DMS53 (cell line): ENCODE measurements around the gene ATP5F1B.
"Not testable (repeated sequence)": the region's sequence is repeated elsewhere in the genome, so short reads cannot be mapped to it uniquely, and the experiment has no call there.

Experiments used
- DNase-seq: peaks from one replicate; lab custom pipeline; 2025; lab: John Stamatoyannopoulos, UW

ATP5F1B gene

DNA sequence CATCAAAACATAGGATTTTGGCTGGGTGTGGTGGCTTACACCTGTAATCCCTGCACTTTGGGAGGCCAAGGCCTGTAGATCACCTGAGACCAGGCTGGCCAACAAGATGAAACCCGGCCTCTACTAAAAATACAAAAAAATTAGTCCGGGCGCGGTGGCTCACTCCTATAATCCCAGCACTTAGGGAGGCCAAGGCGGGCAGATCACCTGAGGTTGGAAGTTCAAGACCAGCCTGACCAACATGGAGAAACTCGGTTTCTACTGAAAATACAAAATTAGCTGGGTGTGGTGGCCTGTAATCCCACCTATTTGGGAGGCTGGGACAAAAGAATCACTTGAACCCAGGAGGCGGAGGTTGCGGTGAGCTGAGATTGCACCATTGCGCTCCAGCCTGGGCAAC, 2.2 kb upstream of the ATP5F1B start:
- not testable (repeated sequence) for DNase-seq

DNA sequence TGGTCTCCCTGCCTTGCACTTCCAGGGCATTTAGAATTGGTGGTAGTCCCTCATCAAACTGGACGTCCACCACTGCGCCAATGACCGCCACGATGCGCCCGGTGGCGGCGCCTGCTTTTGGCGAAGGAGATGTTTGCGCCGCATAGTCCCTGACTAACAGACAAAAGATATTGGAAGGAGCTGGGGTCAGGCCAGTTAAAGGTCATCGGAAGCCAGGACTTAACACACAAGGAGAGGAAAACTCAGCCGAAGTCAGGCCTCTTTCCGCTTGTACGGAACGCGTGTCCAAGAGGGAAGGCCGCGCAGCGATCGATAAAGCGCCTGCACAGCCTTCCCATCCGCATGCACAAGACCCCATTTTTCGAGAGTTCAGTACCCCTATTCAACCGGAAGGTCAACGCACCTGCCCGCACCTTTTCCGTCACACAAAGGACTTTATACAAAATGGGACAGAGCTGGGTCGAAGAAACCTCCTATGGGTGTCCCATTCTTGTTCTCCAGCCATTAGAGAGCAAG, 525 bp downstream of the ATP5F1B start:
- DNase-seq, result peak; percentile 53

DNA sequence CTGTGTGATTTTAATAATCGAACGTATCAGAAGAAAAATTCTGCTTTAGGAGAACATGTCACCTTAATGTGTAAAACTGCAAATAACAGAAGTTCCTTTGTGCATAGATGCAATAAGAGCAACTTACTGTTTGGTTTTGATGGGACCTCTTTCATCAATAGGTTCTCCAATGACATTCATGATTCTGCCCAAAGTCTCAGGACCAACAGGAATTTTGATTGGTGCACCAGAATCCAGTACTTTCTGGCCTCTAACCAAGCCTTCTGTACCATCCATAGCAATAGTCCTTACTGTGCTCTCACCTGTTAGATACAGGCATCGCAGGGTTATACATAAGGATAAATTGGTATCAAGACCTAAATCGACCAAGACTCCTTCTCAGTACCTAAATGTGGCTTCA, 1.1 kb downstream of the ATP5F1B start:
- no peak for DNase-seq

DNA sequence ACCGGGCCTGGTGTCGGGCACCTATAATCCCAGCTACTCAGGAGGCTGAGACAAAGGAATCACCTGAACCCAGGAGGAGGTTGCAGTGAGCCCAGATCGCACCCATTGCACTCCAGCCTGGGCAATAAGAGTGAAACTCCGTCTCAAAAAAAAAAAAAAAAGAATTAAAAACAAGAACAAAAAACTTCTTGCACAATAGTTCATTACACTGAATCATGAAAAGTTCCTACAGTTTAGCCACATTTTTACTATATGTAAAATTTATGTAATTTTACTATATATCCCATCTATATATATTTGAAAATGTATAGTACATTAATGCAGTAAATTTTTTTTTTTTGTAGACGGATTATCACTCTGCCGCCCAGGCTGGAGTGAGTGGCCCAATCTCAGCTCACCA, 4.6 kb downstream of the ATP5F1B start:
- no peak for DNase-seq

DNA sequence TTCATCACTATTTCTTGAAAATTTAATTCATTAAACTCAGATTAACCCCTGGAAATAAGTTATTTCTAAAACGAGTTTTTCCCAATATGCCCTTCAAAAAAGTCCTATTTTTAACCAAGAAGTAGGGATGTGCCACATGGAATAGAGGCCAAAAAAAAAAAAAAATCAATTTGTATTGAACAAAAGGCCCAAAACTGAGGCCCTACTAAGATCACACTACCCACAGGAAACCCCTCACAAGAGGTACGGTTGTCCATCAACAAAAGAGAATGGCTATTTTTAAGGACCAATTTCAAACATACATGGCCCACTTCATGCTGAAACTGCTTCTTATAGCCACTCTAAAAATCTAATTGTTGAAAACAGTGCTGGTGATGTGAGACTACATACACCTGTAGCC, 8.2 kb downstream of the ATP5F1B start:
- DNase-seq, result no peak

DNA sequence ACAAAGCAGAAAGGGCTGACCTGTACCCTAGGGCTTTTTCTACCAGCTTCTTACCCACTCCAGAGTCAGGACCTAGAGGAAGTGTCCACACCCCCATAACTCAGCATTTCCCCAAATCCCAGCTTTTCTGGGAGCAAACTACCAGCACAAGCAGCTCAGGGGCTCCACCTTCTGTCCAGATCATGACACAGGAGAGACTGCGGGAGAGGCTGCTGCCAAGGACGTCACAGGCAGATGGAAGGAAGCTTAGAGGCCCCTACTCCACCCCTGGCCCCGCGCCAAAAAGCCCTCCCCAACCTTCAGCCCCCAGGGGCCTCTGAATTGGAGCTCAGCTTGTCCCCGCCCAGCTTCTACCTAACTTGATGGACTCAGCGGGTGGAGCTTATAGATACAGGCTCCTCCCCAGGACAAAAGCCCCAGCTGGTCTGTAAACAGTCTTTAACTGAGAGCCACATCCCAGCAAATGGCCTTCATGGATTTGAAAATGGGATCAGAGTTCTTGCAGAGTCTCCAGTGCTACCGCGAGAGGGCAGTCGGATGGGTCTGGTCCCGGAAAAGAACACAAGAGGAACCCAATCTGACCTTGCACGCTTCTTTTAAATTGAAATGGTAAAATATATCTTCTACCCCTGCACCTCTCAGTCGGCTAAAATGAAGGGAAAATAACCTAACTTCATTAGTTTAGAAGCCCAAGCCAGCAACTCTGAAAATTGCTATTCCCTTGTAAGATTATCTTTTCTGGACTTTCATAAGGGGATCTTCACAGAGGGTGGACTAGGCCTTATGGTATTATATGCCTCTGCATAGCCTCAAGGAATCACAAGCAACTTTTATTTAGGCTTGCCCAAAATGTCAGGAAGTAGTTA, 8.9 kb downstream of the ATP5F1B start:
- peak; percentile 100 for DNase-seq

DNA sequence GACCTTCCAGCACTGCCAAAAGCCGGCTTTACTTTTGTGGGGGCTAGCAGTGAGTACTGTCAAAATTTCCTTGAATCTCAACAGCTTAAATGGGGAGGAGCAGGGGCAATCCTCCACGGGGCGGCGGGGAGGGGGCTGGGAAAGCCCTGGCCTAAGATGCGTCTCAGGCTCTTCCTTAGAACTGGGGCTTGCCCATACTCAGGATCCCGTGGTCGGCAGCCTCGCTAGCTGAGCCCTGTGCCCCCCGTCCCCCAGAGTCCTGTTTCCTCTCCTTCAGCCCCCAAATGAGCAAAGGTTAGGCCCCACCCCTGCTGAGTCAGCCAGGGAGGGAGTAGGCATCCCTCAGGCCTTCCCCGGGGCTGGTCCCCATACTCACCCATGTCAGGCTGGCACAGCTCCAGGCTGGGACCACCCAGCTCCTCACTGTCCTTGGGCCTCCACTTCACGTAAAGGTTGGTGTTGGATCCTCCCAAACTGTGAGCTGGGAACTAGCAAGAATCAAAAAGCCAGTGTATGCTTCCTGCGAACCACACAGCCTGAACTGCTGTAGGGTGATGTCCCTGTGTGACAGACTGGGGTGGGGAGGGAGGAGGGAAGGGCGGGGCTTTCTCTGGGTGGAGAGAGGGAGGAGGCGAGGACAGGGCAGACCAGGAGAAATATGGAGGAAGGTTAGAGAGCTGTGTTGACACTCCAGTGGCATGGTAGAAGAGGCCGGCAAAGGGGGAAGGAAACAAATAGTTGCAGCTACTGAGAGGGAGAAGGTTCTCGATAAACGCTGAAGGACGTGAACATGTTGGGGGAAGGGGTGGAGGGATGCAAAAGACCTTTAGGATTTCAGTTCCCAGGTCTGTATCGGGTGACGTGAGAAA, 9.7 kb downstream of the ATP5F1B start:
- DNase-seq, result peak; percentile 95

DNA sequence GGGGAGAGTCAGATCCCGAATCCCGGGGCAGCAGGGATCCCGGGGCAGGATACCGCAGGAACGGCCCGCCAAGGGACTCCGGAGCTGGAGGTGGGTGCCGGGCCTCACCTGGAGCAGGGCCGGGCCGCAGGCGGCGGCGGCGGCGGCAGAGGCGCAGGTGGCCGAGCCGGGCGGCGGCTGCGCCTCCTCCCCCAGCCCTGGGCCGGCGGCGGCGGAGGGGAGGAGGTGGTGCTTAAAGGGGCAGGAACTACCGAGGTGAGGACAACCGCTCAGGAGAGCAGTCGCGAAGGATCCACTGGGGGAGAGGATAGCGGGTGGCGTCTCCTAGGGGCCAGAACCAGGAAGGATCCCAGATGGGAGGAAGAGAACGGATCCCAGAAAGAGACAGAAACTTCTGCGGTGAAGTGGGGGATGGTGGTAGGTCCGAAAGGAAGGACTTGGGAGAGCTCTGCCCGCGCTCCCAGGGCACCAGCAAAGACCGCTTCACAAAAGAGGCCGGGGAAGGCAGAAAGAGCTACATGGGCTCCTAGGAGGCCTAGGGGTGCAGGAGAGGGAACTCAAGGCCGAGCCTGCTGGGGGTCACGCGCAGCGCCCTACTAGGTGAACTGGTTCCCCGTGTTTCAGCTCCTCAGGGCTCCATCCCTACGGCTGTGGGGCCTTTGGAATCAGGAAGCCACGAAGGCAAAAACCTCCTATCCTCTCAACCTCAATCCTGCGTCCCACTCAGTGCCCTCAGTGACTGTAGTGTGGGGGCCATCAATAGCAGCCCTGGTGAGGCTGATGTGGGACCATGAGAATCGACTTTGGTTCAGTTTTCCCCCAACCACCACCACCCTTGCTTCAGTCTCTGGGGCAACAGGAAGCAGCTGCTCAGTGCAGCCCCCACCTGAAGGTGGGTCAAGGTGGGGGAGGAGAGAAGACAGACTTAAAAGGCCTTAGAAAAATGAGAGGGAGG, 10.7 kb downstream of the ATP5F1B start:
- peak; percentile 95 for DNase-seq

DNA sequence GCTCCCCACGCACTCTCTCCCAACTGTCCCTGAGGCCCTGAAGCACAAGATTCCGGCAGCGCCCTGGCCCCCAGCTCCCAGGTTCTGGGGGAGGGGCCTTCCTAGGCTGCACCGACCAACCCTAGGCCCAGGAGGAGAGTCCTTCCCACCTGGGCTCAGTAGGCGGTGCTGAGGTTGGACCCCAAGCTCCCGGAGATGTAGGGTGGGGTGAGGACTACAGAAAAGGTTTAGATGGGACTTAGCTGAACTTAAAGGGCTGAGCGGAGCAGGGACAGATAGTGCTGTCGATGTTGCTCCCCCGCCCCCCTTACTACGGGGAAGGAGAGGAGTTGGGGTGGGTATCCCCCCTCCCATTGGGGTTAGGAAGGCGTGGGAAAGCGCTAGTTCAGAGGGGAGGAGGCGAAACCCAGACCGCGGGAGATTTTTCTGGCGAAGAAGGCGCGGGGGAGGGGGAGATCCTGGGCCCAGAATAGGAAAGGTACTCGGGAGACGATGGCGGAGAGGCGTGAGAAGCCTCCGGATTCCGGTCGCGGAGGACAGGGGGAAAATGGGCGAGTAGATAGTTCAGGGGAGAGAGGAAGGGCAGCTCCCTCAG, 11.4 kb downstream of the ATP5F1B start:
- DNase-seq, result peak; percentile 73

DNA sequence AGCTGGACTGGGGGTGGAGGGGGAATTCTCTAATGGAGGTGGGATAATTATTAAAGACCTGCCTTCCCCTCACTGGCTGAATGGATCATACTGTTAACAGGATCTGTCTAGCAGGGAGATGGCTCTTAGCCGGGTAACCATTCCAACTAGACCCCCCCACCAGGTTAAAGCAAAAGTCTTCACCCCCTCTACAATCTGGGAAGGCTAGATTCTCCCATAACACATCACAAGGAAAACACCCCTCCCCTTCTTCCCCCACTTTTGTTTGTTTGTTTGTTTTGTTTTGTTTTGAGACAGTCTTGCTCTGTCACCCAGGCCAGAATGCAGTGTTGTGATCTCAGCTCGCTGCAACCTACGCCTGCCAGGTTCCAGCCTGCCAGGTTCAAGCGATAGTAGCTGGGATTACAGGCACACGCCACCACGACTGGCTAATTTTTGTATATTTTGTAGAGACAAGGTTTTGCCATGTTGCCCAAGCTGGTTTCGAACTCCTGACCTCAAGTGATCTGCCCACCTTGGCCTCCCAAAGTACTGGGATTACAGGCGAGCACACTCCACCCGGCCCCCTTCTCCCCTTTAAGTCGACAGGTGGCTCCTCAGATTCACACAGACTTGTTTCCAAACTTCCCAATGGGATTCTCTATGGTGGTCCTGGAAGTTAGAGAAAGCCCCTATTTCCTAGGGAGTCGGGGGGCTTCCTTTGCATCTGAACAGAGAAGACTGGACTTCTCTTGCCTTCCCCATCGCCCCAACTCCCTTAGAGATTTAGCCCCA, 12.1 kb downstream of the ATP5F1B start:
- DNase-seq, result no peak

DNA sequence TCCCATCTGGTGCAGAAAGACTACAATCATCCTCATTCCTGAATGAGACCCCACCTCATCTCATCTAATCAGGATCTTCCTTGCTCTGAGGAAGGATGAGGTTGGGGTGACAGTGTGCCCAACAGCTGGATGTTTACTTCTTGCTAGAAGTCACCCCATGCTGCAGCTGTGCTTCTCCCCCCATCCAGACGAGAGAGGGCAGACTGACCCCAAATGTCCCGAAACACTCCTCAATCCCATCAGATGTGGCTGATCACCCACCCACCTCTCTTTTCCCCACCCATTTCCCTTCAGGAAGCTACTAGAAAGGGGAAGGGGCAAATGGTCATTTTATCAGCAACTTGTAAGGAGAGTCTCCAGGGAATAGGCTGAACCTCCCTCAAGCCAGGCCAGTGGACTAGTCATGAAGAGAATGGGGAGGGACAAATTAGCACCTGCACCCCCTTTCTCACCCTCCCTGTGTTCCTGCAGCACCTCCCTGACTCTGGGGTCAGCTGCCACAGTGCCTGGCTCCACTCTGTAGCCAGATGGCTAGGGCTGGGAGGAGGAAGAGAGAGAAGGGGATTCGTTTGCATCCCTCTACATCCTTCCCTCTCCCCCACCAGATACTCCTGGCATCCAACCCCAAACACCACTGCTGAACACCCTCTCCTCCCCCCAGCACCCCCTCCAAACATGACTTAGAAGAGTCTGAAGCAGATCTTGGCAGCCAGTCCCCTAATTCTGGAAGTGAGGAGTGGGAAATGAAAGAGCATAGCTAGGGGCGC, 12.9 kb downstream of the ATP5F1B start:
- no peak for DNase-seq

DNA sequence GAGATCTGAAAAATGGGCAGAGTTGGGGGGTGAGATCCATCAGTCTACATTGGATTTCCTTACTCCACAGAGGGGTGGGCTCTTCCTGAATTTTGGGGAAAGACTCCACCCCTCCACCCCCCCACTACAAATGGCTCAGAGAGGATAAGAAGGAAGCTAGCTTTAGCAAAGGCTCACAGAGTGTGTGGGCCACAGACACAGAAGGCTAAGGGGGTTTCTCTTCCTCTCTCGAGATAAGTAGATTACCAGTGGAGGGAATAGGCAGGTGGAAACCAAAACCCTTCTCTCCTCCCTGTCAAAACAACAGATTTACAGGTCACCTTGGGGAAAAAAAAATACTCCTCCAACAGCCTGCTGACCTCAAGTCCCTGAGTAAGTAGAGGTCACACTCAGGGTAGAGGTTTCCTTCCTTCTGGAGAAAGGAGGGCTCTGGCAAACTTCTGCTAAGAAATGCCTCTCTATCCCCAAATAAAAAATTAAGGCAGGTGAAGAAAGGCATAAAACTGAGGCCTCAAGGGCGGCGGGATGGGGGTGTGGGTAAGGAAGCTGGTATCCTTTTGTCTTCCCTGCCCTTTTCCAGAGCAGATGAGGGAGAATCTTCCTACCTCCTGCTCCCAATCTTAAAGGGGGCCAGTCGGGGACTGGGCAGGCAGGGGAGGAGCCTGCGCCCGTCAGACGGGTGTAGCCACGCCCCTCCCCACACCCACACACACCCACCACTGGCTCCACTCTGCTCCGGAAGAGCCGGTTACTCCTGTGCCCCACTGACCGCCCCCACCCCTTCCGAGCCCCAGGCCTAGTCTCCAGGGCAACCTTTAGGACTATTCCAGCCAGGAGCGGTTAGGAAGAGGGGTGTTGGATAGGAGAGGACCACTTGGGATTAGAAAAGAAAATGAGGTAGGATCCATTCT, 13.7 kb downstream of the ATP5F1B start:
- peak; percentile 27 for DNase-seq

DNA sequence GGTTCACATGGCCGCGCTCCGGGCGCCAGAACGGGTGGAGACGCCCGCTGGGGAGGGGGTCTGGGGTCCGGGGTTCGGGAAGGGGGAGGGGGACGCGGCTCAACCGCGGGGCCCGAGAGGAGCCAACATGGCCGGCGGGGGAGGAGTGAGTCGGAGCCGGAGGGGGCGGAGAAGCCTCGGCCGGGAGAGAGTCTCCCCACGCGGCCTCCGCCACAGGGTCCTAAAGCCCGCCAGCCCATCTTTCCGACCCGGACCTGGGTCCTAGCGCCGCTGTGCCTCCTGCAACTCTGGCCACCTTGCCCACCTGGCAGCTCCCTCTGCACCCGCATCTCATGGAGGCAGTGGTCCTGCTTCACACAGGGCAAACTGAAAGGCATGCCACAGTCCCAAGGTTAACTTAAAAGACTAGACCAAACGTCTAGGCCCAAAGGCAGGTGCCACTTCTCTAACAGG, 15.6 kb downstream of the ATP5F1B start, which contains the start of gene BAZ2A:
BAZ2A (minus strand) TSS at position 147 of the 453 bp plus-strand sequence. CDS start 12,796 bp downstream, outside the sequence.
- peak; percentile 92 for DNase-seq

DNA sequence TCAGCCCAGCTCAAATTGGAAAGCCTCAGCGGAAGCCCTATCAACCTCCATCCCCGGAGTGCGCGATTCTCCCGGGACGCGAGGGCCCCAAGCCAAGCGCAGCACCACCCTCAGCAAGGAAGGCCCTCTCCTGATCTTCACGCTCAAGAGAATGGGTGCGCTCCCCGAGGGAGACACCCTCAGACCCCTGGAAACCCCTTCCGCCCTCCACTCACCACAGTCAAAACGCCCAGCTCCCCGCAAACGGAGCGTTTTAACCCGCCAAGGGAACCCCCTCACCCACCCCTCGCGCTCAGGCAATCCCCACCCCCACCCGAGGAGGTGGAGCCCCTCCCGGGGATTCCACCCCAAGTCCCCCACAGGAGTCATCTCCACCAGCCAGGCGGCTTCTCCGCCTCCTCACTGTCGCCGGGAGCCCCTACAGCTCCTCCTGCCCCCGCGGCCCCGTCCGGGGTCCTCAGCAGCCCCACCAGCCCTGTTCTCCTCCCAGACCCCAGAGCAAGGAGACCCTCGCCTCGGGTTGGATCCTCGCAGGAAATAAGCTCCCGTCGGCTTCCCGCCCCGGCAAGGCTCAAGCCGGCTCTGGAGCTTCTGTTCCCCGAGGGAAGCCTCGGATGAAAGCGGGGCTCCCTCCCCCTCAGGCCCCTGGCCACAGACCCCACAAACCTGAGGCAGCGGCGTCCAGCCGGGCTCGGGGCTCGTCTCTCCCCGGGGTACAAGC, 16.2 kb downstream of the ATP5F1B start:
- DNase-seq, result peak; percentile 59

DNA sequence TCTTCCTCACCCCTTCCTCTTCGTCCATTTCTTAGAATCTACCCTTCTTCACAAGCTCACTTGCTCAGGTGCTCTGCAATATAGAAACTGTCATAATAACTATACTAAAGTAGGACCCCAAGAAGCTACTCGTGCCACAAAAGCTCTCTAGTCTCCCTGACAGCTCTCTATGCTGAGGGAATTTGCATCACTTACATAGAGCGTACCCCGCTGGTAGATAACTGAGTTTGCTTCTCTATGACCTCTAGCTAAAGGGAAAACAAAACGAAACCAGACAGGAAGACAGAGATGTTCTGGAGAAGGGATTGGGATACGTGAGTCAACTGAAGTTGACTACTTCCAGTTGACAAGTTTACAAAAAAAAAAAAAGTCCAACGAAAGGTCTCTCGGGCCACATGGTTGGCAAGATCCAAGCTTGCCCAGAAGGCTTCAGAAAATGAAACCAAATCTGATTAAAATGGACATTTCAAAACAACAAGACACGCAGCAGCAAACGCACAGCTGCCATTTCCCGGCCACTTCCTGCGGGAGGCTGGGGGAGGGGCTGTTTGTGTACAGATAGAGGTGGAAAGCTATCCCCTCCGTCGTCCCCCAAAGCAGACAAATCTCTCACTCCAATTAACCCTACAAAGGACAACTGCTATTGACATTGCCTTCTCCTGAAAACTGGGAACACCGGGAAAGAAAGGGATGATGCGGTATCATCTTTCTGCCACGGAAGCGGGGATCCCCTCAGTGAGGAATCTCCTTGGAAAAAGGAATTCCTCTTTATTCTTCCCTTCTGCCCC, 16.9 kb downstream of the ATP5F1B start:
- peak; percentile 65 for DNase-seq

DNA sequence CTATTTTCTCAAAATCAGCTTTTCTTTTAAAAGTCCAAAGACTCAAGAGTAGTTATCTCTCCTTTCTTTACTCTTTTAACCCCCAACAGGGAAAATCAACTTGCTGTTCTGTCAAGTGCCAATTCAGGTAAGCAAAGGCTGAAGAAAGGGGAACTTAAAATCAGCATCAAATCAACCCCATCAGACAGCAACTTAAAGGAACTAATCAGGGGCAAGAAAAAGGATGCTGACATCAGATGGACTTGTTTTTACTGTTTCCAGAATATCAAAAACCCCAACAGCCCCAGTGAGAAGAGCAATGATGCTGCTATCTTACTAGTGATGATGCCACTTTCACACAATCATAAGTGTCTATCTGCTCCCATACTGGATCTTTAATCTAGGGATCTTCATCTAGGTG, 19.1 kb downstream of the ATP5F1B start:
- DNase-seq, result no peak

DNA sequence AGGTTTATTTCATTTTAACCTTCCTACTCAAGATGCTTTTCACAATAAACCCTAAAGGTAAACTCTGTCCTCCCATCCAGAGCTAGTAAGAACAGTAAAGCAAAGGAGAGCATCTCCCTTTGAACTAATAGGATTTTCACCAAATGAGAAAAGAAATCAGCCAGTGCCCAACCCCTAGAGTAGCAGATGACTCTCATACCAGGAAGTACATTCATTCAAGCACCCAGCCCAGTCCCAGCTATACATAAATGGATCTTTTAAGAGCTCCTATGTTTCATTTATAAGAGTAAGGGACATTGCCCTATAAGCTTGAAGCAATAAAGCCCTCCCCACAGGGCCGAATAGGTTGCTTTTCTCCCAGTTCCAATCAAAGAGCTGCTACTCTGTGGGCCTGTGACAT, 23.2 kb downstream of the ATP5F1B start:
- DNase-seq, result no peak
